KG1 (cell line): ENCODE measurements around the gene UVSSA.

Experiments used
- DNase-seq: peaks from one replicate; lab custom pipeline; 2025; lab: John Stamatoyannopoulos, UW

The UVSSA gene

GRCh38 chr4:1395941-1396805 lies 49.2 kb downstream of the UVSSA start:
- DNase-seq, result no peak

GRCh38 chr4:1396806-1397455 lies 49.9 kb downstream of the UVSSA start:
- no peak for DNase-seq

GRCh38 chr4:1398681-1399507 lies 51.9 kb downstream of the UVSSA start:
- no peak for DNase-seq

GRCh38 chr4:1399508-1400190 lies 52.6 kb downstream of the UVSSA start:
- no peak for DNase-seq

- DNase-seq, result no peak
These were observed 53.3 kb downstream of the UVSSA start for GRCh38 chr4:1400191-1400805.

GRCh38 chr4:1400831-1401408 lies 53.9 kb downstream of the UVSSA start:
- DNase-seq, result no peak

- no peak for DNase-seq
These were observed 54.5 kb downstream of the UVSSA start for GRCh38 chr4:1401409-1402020.

- DNase-seq, result no peak
These were observed 55.1 kb downstream of the UVSSA start for GRCh38 chr4:1402021-1402515.

- no peak for DNase-seq
These were observed 55.6 kb downstream of the UVSSA start for GRCh38 chr4:1402516-1403091.

GRCh38 chr4:1403177-1403583 lies 56.2 kb downstream of the UVSSA start:
- DNase-seq, result no peak

GRCh38 chr4:1403591-1404572 lies 56.9 kb downstream of the UVSSA start:
- DNase-seq, result no peak

- no peak for DNase-seq
These were observed 57.7 kb downstream of the UVSSA start for GRCh38 chr4:1404573-1405253.

GRCh38 chr4:1405254-1405635 lies 58.2 kb downstream of the UVSSA start:
- no peak for DNase-seq

GRCh38 chr4:1405636-1406393 lies 58.8 kb downstream of the UVSSA start:
- no peak for DNase-seq

- DNase-seq, result no peak
These were observed 59.5 kb downstream of the UVSSA start, which contains the start of gene NKX1-1 for GRCh38 chr4:1406394-1406980. TSS of gene NKX1-1 (minus strand) at chr4:1406442. CDS start at chr4:1406442, 0 bp downstream.

GRCh38 chr4:1406981-1407656 lies 60.1 kb downstream of the UVSSA start:
- DNase-seq, result no peak
